ENCODE results near the gene PLCB2. TPM values are rescaled to one million over a fixed set of nuclear protein-coding genes. Genes with fewer than 3 reads are reported as not detected.

Gene PLCB2
- total RNA-seq, 2 donors from 2014 or later: 4.4 to 5.3 TPM

DNA sequence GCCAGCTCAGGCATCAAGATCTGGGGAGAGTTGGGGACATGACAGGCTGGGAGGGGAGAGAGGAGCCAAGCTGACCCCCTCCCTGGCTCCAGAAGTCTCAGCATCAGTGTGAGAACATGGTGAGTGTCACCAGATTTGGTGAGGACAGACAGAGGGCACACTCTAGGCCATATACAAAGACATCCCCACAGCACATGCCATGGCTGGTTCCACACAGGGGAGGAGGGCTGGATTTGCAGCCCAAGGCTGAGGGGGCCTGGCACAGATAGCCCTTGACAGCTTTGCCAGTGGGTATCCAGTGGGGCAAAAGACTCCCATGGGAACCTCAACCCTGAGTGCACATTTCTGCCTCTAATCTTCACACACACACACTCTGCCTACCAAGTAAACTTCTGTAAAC, 14.7 kb downstream of the PLCB2 start:
- Mint-ChIP-seq H3K9me3 (no peaks in the 10 kb centered on the region), H3K4me1 (peaks cover 9% of the 10 kb centered on the region), H3K27me3 (ENCODE audit: insufficient read depth) (peaks cover 93% of the 10 kb centered on the region), H3K36me3 (ENCODE audit: low read depth) (no peaks in the 10 kb centered on the region), H3K27ac (no peak overlapping the region), H3K4me3 (no peak overlapping the region)
- no peak for TF ChIP-seq CTCF (conservative IDR thresholded peaks at IDR 0.05)
- H3K27me3 ChIP-seq (ENCODE audit: control insufficient read depth, insufficient read depth, low read length, poor library complexity, severe bottlenecking): peaks cover 96% of the 10 kb centered on the region
- no peaks in the 10 kb centered on the region for H3K9me3 ChIP-seq (ENCODE audit: control insufficient read depth, low read length)
- H3K9ac ChIP-seq (ENCODE audit: extremely low read depth, low read length, poor library complexity, severe bottlenecking): no peak overlapping the region
- DNase-seq: no peak
- H3K4me3 ChIP-seq (ENCODE audit: low read length): no peak overlapping the region
- H3K36me3 ChIP-seq (ENCODE audit: control insufficient read depth, insufficient read depth, low read length): no peaks in the 10 kb centered on the region
- no peak overlapping the region for H3K27ac ChIP-seq (ENCODE audit: low read depth, low read length)
- no peaks in the 10 kb centered on the region for H3K4me1 ChIP-seq (ENCODE audit: control insufficient read depth, insufficient read depth, low read length)

- Mint-ChIP-seq H3K9me3 (no peaks in the 10 kb centered on the region), H3K4me1 (peaks cover 9% of the 10 kb centered on the region), H3K4me3 (no peak overlapping the region), H3K27me3 (ENCODE audit: insufficient read depth) (peaks cover 93% of the 10 kb centered on the region), H3K36me3 (ENCODE audit: low read depth) (no peaks in the 10 kb centered on the region), H3K27ac (no peak overlapping the region)
- TF ChIP-seq CTCF (conservative IDR thresholded peaks at IDR 0.05): no peak
- H3K27ac ChIP-seq (ENCODE audit: low read depth, low read length): no peak overlapping the region
- WGBS, 2 experiments (ENCODE audit: insufficient coverage in 1 of 2, insufficient read length in 1 of 2): 90 to 100% methylated on average over 1 to 3 of the region's 3 CpGs
- H3K4me3 ChIP-seq (ENCODE audit: low read length): no peak overlapping the region
- H3K9ac ChIP-seq (ENCODE audit: extremely low read depth, low read length, poor library complexity, severe bottlenecking): no peak overlapping the region
- H3K27me3 ChIP-seq (ENCODE audit: control insufficient read depth, insufficient read depth, low read length, poor library complexity, severe bottlenecking): peaks cover 97% of the 10 kb centered on the region
- no peaks in the 10 kb centered on the region for H3K9me3 ChIP-seq (ENCODE audit: control insufficient read depth, low read length)
- H3K4me1 ChIP-seq (ENCODE audit: control insufficient read depth, insufficient read depth, low read length): no peaks in the 10 kb centered on the region
- DNase-seq: no peak
- H3K36me3 ChIP-seq (ENCODE audit: control insufficient read depth, insufficient read depth, low read length): no peaks in the 10 kb centered on the region
These were observed 15.5 kb downstream of the PLCB2 start for GRCh38 chr15:40292246-40292645.

GRCh38 chr15:40290918-40291574, 16.7 kb downstream of the PLCB2 start:
- H3K4me3 Mint-ChIP-seq: peak overlapping the region; percentile 25
- no peaks in the 10 kb centered on the region for H3K9me3 Mint-ChIP-seq
- Histone ChIP-seq H3K4me3 (ENCODE audit: low read length) (peak overlapping the region; percentile 40), H3K4me1 (ENCODE audit: control insufficient read depth, insufficient read depth, low read length) (no peaks in the 10 kb centered on the region), H3K27ac (ENCODE audit: low read depth, low read length) (no peak overlapping the region), H3K9me3 (ENCODE audit: control insufficient read depth, low read length) (no peaks in the 10 kb centered on the region), H3K36me3 (ENCODE audit: control insufficient read depth, insufficient read depth, low read length) (no peaks in the 10 kb centered on the region), H3K27me3 (ENCODE audit: control insufficient read depth, insufficient read depth, low read length, poor library complexity, severe bottlenecking) (peaks cover 100% of the 10 kb centered on the region), H3K9ac (ENCODE audit: extremely low read depth, low read length, poor library complexity, severe bottlenecking) (no peak overlapping the region)
- DNase-seq: peak; percentile 87
- peaks cover 2% of the 10 kb centered on the region for H3K4me1 Mint-ChIP-seq
- no peak for TF ChIP-seq CTCF (conservative IDR thresholded peaks at IDR 0.05)
- H3K27ac Mint-ChIP-seq: no peak overlapping the region
- no peaks in the 10 kb centered on the region for H3K36me3 Mint-ChIP-seq (ENCODE audit: low read depth)
- 5% methylated on average over 29 to 66 of the region's 68 CpGs for WGBS, 2 experiments (ENCODE audit: insufficient coverage in 1 of 2, insufficient read length in 1 of 2)
- H3K27me3 Mint-ChIP-seq (ENCODE audit: insufficient read depth): peaks cover 88% of the 10 kb centered on the region
